GM13977 (cell line): ENCODE results near the gene CTBP2.
A peak's percentile ranks its signal among the peaks of the same experiment; 100 is the strongest.

Source experiments
- DNase-seq: peaks from one replicate; pipeline ENCODE4 v3.0.0; 2012; ENCODE audit warnings: low spot score
- CTCF ChIP-seq: IDR thresholded peaks from 2 replicates; pipeline ENCODE4 v1.5.1; 2012; ENCODE audit warnings: mild to moderate bottlenecking, control low read depth; ENCODE audit not compliant: insufficient read depth; ENCODE audit errors: extremely low read depth, missing control alignments
- in situ Hi-C: fragments of 300-500 bp; cut with MboI; formaldehyde crosslinking; loops from one replicate; pipeline ENCODE4 v1.12.0; 2022; ENCODE audit warnings: low sequenced_read_pairs, low pct_unique_long_range_greater_than_20kb, mixed read lengths, inconsistent platforms; ENCODE audit not compliant: unreplicated experiment

CTBP2 gene

GRCh38 chr10:125025341-125025740 is 135.0 kb downstream of the CTBP2 start:
- TF ChIP-seq CTCF = no peak
- in situ Hi-C loops = no loop called here
- DNase-seq = no peak

DNA sequence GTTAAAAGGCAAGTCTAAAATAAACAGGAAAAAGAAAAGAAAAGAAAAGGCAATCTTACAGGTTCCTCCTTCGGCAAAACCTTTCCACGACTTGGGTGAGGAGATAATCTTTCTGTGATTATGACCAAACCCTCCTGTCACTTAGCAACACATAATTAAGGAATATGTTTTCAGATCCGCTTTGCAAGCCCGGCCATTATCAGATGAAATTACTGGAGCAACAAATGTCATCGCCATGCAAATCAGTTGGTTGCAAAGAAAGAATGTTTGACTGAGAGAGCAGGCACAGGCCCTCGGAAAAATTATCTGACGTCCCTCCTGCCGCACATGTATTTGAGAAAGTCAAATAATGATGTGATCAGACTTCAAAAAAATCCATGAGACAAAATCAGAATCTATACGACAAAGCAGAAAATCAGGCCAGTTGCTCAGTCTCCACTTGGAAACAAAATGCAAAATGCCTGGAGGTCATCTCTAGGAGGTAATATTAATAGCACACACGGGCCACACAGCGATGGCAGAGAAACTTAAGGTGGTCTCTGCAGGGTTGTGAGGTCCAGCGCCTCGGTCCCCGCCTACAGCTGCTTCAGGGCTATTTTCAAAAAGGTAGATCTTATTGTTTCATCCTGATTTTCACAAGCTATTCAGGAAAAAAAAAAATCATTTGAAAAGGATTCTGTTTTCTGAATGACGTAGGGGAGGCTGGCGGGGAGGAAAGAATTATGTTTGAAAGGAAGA is 135.7 kb downstream of the CTBP2 start:
- in situ Hi-C loops = no loop called here
- no peak for DNase-seq
- TF ChIP-seq CTCF = no peak

GRCh38 chr10:125023862-125024496 is 136.4 kb downstream of the CTBP2 start:
- in situ Hi-C loops = no loop called here
- DNase-seq = peak; percentile 15
- TF ChIP-seq CTCF = no peak

- no peak for TF ChIP-seq CTCF
- no peak for DNase-seq
Observed at GRCh38 chr10:125023255-125023654, 137.1 kb downstream of the CTBP2 start.

DNA sequence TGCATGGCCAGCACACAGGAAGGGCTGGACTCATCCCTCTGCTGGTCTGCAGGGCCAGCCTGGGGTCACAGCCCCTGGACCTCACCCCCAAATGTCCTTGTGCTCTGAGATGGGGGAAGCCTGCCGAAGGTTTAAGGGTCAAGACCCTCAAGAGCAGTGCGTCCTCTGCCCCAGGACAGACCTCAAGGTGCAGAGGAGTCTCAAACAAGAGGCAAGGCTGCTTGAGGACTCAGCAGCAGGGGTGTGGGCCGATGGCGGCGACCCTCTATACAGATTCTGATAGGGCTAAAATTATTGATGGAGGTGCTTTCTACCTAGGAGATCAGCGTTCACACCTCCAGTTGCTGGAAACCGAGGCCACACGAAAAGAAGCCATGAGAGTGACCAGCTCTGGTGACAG is 137.7 kb downstream of the CTBP2 start:
- no peak for TF ChIP-seq CTCF

More at GRCh38 chr10:125023255-125023654, 137.1 kb downstream of the CTBP2 start:
- in situ Hi-C loops = no loop called here

GRCh38 chr10:125021686-125022344 is 138.5 kb downstream of the CTBP2 start:
- no peak for DNase-seq
- no peak for TF ChIP-seq CTCF
- in situ Hi-C loops = no loop called here

More for the DNA sequence above, 137.7 kb downstream of the CTBP2 start:
- no peak for DNase-seq
- in situ Hi-C loops = no loop called here
